WERI-Rb-1 (cell line): ENCODE measurements around the gene ATP9A.

Experiments used
- DNase-seq: peaks from one replicate; pipeline ENCODE4 v3.0.0-alpha.2; 2020
- H3K27ac ChIP-seq: fragments of 250-450 bp; sonication (Bioruptor Pico); 2 replicates; pipeline ENCODE4 v1.5.1; 2020; ENCODE audit warnings: mild to moderate bottlenecking, moderate library complexity
- H3K27me3 ChIP-seq: fragments of 250-450 bp; sonication (Bioruptor Pico); 2 replicates; pipeline ENCODE4 v1.5.1; 2021; ENCODE audit warnings: mild to moderate bottlenecking, low read depth, moderate library complexity; ENCODE audit not compliant: insufficient read depth, severe bottlenecking
- H3K36me3 ChIP-seq: fragments of 250-450 bp; sonication (Bioruptor Pico); 2 replicates; pipeline ENCODE4 v1.5.1; 2020; ENCODE audit warnings: mild to moderate bottlenecking, moderate library complexity
- H3K4me3 ChIP-seq: 2 replicates; pipeline ENCODE4 v1.5.1; 2011; ENCODE audit warnings: low read depth, mild to moderate bottlenecking, control low read depth, low read length
- H3K9me3 ChIP-seq: fragments of 250-450 bp; sonication (Bioruptor Pico); 2 replicates; pipeline ENCODE4 v1.5.1; 2021; ENCODE audit warnings: mild to moderate bottlenecking, moderate library complexity; ENCODE audit not compliant: severe bottlenecking
- TF ChIP-seq, protein P1 (sequence below): IDR thresholded peaks from 2 replicates; pipeline ENCODE4 v1.5.1; 2011; ENCODE audit warnings: low read depth, mild to moderate bottlenecking, control low read depth, inconsistent platforms, low read length

The ATP9A gene

DNA sequence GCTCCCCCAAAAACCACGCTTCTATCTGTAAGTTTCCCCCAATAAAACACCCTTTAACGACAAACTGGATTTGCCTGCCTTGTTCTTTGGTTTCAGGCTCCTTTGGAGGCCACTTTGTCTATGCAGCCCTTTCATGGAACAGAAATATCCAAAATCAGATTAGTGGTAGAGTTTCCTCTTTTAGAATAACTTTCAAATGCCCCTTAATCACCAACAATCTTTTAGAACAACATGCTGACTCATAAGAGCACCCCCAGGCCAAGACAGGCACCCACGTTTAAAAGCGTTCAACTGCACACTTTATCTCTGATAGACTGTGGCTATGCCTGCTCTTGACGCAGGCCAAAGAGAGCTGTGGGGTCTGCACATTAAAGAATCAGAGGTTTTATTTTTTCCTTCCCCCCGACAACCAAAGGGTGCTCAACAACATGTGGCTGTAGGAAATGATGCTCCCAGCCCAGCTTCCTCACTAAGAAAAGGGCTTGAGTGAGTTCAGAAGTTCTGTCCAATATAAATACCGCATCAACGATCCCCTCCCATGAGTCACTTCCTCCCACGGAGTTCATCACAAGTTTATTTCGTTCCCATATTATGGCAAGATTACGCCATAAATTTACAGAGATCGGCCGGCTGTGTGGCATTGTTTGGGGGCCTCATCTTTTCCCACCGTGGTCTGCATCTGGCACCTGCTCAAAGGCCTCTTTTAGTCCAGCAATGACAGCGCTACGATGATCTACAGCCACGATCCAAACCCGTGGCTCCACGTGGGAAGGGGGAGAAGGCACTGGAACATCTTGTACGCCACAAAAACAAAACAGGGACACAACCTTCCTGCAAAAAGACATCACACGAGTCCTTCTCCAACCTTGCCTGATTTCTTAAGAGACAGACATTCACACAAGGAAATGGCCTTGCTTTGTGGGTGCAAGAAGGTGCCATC is 136.9 kb downstream of the ATP9A start:
- Histone ChIP-seq H3K4me3 (no peak overlapping the region), H3K27ac (no peak overlapping the region)
- DNase-seq: no peak

DNA sequence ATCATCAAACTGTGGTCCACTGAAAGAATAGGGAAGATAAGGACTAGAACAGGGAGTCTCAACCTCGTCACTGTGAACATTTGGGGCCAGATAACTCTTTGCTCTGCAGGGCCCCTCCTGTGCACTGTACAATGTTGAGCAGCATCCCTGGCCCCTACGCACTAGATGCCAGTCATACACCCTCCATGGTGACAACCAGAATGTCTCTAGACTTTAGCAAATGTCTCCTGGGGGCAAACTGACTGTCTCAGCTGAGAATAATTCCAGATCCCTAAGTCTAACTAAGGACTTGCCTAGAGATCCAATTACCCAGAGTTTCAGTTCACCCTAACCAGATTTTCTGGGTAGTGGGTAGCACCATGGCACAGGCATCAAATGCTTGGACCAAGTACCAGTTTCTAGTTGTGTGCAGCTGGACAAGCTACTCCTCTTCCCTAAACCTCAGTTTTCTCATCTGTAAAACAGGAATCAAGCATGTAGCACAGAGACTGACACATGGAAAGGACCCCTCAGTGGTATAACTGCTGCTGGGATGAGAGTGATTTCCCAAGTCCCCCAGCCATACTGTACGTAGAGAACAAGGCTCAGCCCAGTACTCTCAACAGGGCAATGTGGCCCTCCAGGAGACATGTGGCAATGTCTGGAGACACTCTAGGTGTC is 138.7 kb downstream of the ATP9A start:
- no peak overlapping the region for H3K27ac ChIP-seq
- TF ChIP-seq, protein P1, sequence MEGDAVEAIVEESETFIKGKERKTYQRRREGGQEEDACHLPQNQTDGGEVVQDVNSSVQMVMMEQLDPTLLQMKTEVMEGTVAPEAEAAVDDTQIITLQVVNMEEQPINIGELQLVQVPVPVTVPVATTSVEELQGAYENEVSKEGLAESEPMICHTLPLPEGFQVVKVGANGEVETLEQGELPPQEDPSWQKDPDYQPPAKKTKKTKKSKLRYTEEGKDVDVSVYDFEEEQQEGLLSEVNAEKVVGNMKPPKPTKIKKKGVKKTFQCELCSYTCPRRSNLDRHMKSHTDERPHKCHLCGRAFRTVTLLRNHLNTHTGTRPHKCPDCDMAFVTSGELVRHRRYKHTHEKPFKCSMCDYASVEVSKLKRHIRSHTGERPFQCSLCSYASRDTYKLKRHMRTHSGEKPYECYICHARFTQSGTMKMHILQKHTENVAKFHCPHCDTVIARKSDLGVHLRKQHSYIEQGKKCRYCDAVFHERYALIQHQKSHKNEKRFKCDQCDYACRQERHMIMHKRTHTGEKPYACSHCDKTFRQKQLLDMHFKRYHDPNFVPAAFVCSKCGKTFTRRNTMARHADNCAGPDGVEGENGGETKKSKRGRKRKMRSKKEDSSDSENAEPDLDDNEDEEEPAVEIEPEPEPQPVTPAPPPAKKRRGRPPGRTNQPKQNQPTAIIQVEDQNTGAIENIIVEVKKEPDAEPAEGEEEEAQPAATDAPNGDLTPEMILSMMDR: no peak

More for the DNA sequence above, 136.9 kb downstream of the ATP9A start:
- Histone ChIP-seq H3K36me3 (peaks cover 3% of the 10 kb centered on the region; the same call in 1 of the 2 replicates), H3K27me3 (no peaks in the 10 kb centered on the region), H3K9me3 (no peaks in the 10 kb centered on the region)
- TF ChIP-seq, protein P1: no peak

DNA sequence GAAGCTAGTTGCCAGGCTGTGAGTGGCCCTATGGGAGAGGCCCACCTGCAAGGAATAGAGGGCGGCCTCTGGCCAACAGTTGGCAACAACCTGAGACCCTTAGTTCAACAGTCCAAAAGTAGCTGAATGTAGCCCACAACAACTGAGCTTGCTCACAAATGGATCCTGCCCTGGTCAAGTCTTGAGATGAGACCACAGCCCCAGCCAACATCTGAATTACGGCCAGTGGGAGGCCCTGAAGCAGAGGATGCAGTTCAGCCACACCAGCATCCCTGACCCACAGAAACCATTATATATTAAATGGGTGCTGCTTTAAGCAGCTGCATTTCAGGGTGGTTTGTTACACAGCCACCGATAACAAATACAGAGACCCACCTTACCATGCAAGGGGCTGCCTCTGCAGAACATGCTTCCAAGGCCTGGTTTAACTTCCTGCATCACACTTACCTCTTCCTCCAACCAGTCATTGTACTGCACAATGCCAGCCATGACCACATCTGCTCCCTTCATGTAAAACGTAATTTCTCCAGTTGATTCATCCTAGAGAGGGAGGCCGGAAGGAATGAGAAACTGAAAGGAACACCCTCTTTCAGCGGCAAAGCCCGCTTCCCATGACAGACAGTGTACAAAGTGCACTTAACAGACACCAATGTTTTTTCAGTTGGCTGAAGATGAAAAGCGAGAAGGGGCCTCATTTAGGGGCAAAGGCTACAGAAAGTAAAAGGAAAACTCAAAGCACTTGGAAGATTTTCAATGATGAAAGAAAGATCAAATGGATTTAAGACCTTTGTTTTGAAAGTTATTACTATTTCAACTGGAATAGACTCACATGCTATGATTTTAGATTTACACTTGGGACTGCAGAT is 139.4 kb downstream of the ATP9A start:
- no peaks in the 10 kb centered on the region for H3K9me3 ChIP-seq
- no peak overlapping the region for H3K4me3 ChIP-seq
- no peak overlapping the region for H3K27ac ChIP-seq
- TF ChIP-seq, protein P1: no peak
- H3K27me3 ChIP-seq: no peaks in the 10 kb centered on the region
- H3K36me3 ChIP-seq: peaks cover 3% of the 10 kb centered on the region
- DNase-seq: no peak

More for the DNA sequence above, 138.7 kb downstream of the ATP9A start:
- peaks cover 3% of the 10 kb centered on the region; the same call in 1 of the 2 replicates for H3K36me3 ChIP-seq
- no peaks in the 10 kb centered on the region for H3K9me3 ChIP-seq
- no peak overlapping the region for H3K4me3 ChIP-seq
- no peak for DNase-seq
- no peaks in the 10 kb centered on the region for H3K27me3 ChIP-seq

DNA sequence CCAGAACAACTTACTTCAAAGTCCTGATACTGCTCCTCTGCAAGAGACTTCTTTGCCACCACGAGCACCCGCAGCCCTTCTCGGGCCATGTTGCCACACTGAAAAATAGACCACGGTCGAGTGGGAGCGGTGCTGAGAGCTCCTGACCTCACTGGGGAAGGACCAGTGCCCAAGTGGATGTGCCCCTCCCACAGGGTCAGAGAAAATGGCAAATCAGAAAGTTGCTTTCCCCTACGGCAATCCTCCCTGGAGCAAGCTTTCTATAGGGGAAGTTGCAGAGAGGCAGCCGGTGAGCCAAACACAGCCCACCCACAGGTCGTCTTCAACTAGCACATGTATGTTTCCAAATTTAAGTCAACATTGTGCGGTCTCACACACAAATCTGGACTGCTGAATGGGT is 140.6 kb downstream of the ATP9A start:
- Histone ChIP-seq H3K27me3 (no peaks in the 10 kb centered on the region), H3K27ac (no peak overlapping the region), H3K36me3 (peaks cover 3% of the 10 kb centered on the region), H3K9me3 (no peaks in the 10 kb centered on the region), H3K4me3 (no peak overlapping the region)
- DNase-seq: no peak
- TF ChIP-seq, protein P1: no peak

DNA sequence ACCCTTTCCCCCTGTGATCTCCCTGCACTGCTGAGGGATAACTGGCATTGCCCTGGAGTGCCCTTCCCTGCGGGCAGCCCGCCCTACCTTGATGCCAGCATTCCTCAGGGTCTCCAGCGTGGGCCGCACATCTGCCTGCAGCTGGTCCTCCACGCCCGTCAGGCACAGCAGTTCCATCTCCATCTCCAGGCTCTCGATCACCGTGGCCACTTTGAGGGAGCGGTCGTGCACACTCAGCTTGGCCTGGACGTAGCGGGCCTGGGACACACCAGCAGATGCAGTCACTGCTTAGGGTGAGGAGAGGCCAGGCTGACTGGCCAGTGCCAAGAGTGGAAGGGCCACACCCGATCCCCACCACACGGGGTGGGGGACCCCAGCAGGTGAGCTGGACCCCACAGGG is 143.1 kb downstream of the ATP9A start:
- Histone ChIP-seq H3K27me3 (no peaks in the 10 kb centered on the region), H3K36me3 (peaks cover 3% of the 10 kb centered on the region), H3K27ac (no peak overlapping the region), H3K4me3 (no peak overlapping the region), H3K9me3 (no peaks in the 10 kb centered on the region)
- TF ChIP-seq, protein P1: no peak
- DNase-seq: no peak
